ENCODE results near the gene CS.

GRCh38 chr12:56296295-56296694, 3.8 kb downstream of the CS start:
- no peak for TF ChIP-seq CTCF (IDR thresholded peaks at IDR 0.05)
- TF ChIP-seq POLR2A (IDR thresholded peaks at IDR 0.05) = no peak
